Measurements from ENCODE around the gene EXOC5.
"Not testable (repeated sequence)": the region's sequence is repeated elsewhere in the genome, so short reads cannot be mapped to it uniquely, and the experiment has no call there.

EXOC5 gene

DNA sequence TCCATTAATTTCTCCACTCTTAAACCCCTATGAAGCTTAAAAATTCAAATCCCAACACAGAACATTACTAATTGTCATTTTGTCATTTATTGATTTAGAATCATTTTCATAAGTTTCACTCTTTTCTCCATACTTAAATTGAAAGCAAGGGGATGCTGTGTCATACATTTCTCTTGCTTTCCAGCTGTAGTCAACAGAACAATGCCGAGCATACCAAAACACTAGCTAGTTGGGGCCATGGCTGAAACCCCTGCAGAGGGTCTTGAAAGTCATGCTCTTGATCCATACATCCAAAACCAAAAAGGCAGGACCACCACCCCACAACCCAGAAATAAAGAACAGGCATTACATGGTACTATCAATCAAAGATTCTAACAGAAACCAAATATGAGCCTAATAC lies 9.0 kb downstream of the EXOC5 start:
- Histone ChIP-seq H3K27ac (ENCODE audit: low read depth, low read length) (no peak overlapping the region), H3K36me3 (ENCODE audit: control insufficient read depth in 5 of 5, insufficient read depth in 5 of 5, low read length in 5 of 5) (peaks cover 0 to 3% (median 0%) of the 10 kb centered on the region in 5 donors), H3K27me3 (ENCODE audit: control insufficient read depth in 5 of 5, insufficient read depth in 4 of 5, low read length in 5 of 5) (no peaks in the 10 kb centered on the region), H3K4me3 (ENCODE audit: low read depth in 1 of 5, low read length in 5 of 5) (no peak overlapping the region), H3K9me3 (ENCODE audit: control insufficient read depth in 5 of 5, low read length in 5 of 5) (no peaks in the 10 kb centered on the region), H3K9ac (ENCODE audit: low read length in 5 of 5) (no peak overlapping the region), H3K4me1 (ENCODE audit: control insufficient read depth in 5 of 5, insufficient read depth in 5 of 5, low read length in 5 of 5) (peaks cover 0 to 5% (median 0%) of the 10 kb centered on the region in 5 donors)

DNA sequence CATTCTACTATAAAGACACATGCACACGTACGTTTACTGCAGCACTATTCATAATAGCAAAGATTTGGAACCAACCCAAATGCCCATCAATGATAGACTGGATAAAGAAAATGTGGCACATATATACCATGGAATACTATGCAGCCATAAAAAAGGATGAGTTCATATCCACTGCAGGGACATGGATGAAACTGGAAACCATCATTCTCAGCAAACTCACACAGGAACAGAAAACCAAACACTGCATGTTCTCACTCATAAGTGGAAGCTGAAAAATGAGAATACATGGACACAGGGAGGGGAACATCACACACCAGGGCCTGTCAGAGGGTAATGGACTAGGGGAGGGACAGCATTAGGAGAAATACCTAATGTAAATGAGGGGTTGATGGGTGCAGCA lies 10.5 kb downstream of the EXOC5 start:
- not testable (repeated sequence) for H3K4me1 ChIP-seq (ENCODE audit: control insufficient read depth in 5 of 5, insufficient read depth in 5 of 5, low read length in 5 of 5); H3K27ac ChIP-seq (ENCODE audit: low read depth, low read length); H3K9ac ChIP-seq (ENCODE audit: low read length in 5 of 5); H3K36me3 ChIP-seq (ENCODE audit: control insufficient read depth in 5 of 5, insufficient read depth in 5 of 5, low read length in 5 of 5); H3K4me3 ChIP-seq (ENCODE audit: low read depth in 1 of 5, low read length in 5 of 5); H3K9me3 ChIP-seq (ENCODE audit: control insufficient read depth in 5 of 5, low read length in 5 of 5); H3K27me3 ChIP-seq (ENCODE audit: control insufficient read depth in 5 of 5, insufficient read depth in 4 of 5, low read length in 5 of 5)

DNA sequence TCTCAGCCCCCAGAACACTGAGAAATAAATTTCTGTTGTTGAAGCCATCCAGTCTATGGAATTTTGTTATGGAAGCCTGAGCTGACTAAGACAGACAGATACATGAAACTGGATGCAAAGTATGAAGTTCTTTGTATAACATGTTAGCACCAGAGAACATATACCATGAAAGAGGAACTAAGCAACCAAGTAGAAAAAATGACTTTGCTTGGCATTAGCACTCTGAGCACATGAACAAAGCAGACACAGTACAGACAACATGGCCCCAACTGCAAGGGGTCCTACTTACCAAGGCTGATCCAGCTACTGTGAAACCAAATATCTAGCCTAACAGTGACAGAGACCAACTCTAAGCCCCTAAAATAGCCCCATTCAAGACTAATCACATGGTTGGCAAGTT lies 13.8 kb downstream of the EXOC5 start:
- peaks cover 0 to 3% (median 0%) of the 10 kb centered on the region in 5 donors for H3K36me3 ChIP-seq (ENCODE audit: control insufficient read depth in 5 of 5, insufficient read depth in 5 of 5, low read length in 5 of 5)
- H3K9ac ChIP-seq (ENCODE audit: low read length in 5 of 5): no peak overlapping the region
- no peak overlapping the region for H3K27ac ChIP-seq (ENCODE audit: low read depth, low read length)
- H3K4me1 ChIP-seq (ENCODE audit: control insufficient read depth in 5 of 5, insufficient read depth in 5 of 5, low read length in 5 of 5): peaks cover 0 to 4% (median 0%) of the 10 kb centered on the region in 5 donors
- H3K27me3 ChIP-seq (ENCODE audit: control insufficient read depth in 5 of 5, insufficient read depth in 4 of 5, low read length in 5 of 5): no peaks in the 10 kb centered on the region
- H3K4me3 ChIP-seq (ENCODE audit: low read depth in 1 of 5, low read length in 5 of 5): no peak overlapping the region
- no peaks in the 10 kb centered on the region for H3K9me3 ChIP-seq (ENCODE audit: control insufficient read depth in 5 of 5, low read length in 5 of 5)

DNA sequence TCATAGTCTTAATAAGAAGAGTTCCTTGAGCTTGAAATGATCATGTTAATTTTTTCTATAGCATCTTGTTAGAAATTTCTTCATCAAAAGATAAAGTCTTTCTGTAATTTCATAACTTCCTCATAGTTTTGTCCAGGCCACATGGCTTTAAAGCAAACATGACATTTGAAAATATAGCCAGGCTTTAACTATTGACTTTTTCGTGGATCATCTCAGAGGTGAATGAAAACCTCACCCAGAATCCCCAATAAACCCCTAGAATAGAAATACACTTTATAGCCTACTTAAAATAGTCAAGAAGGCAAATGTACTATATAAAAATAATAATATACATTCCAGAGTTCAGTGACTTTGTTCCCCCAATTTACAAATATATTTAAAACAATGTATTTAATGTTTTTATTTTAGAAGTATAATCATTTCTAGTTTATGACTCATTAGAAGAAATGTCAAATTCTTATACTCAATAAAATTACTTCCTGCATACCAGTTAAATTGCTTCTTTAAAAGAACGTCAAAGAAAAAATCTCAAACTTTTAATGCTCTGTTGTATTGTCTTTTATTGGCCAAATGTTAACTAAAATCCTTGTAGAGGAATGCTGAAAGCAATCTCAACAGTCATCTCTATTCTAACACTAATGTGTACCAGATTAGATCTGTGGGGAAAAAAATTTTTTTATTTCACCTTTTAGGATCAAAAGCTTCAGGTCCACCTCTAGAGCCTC lies 21.6 kb downstream of the EXOC5 start:
- Histone ChIP-seq H3K4me1 (ENCODE audit: control insufficient read depth in 5 of 5, insufficient read depth in 5 of 5, low read length in 5 of 5) (peaks cover 0 to 8% (median 4%) of the 10 kb centered on the region in 5 donors), H3K27ac (ENCODE audit: low read depth, low read length) (no peak overlapping the region), H3K4me3 (ENCODE audit: low read depth in 1 of 5, low read length in 5 of 5) (no peak overlapping the region), H3K27me3 (ENCODE audit: control insufficient read depth in 5 of 5, insufficient read depth in 4 of 5, low read length in 5 of 5) (no peaks in the 10 kb centered on the region), H3K9me3 (ENCODE audit: control insufficient read depth in 5 of 5, low read length in 5 of 5) (no peaks in the 10 kb centered on the region), H3K36me3 (ENCODE audit: control insufficient read depth in 5 of 5, insufficient read depth in 5 of 5, low read length in 5 of 5) (peaks cover 0 to 10% (median 6%) of the 10 kb centered on the region in 5 donors), H3K9ac (ENCODE audit: low read length in 5 of 5) (no peak overlapping the region)

DNA sequence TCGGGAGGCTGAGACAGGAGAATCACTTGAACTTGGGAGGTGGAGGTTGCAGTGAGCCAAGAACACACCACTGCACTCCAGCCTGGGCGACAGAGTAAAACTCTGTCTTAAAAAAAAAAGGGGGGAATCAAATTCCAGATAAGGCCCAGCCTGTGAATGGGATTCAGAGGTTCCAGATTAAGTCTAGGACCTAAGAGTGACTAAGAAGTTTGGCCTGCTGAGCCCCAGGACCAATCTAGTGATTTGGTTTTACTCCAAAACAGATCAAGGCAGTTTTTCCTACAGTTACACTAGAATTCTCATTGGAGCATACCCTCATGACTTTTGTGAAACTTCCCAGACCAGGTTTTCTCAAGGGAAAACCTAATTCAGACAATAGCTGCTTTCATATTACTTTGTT lies 22.8 kb downstream of the EXOC5 start:
- Histone ChIP-seq H3K9me3 (ENCODE audit: control insufficient read depth in 5 of 5, low read length in 5 of 5) (no peaks in the 10 kb centered on the region), H3K9ac (ENCODE audit: low read length in 5 of 5) (no peak overlapping the region), H3K27me3 (ENCODE audit: control insufficient read depth in 5 of 5, insufficient read depth in 4 of 5, low read length in 5 of 5) (no peaks in the 10 kb centered on the region), H3K36me3 (ENCODE audit: control insufficient read depth in 5 of 5, insufficient read depth in 5 of 5, low read length in 5 of 5) (peaks cover 0 to 13% (median 9%) of the 10 kb centered on the region in 5 donors), H3K27ac (ENCODE audit: low read depth, low read length) (no peak overlapping the region), H3K4me3 (ENCODE audit: low read depth in 1 of 5, low read length in 5 of 5) (no peak overlapping the region), H3K4me1 (ENCODE audit: control insufficient read depth in 5 of 5, insufficient read depth in 5 of 5, low read length in 5 of 5) (peaks cover 0 to 6% (median 1%) of the 10 kb centered on the region in 5 donors)

DNA sequence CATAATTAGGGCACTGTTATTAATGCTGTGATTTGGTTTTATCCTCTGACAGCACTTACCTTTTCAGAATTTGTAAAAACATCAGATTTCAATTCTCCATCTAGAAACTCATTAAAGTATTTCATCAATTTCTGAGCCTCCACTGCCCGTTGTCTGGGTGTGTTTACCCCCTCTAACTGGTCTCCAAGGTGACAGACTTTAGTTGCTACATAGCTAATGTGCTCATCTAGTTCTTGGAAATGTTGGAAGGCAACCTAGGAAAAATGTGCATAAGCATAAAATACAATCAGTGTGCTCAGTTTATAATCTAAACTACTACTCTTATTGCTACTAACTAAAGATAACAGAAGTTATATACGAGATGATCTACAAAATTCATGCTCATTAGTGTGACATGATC lies 24.6 kb downstream of the EXOC5 start:
- H3K36me3 ChIP-seq (ENCODE audit: control insufficient read depth in 5 of 5, insufficient read depth in 5 of 5, low read length in 5 of 5): peaks cover 0 to 13% (median 11%) of the 10 kb centered on the region in 5 donors
- H3K27ac ChIP-seq (ENCODE audit: low read depth, low read length): no peak overlapping the region
- H3K4me1 ChIP-seq (ENCODE audit: control insufficient read depth in 5 of 5, insufficient read depth in 5 of 5, low read length in 5 of 5): peaks cover 0 to 6% (median 0%) of the 10 kb centered on the region in 5 donors
- H3K27me3 ChIP-seq (ENCODE audit: control insufficient read depth in 5 of 5, insufficient read depth in 4 of 5, low read length in 5 of 5): no peaks in the 10 kb centered on the region
- no peak overlapping the region for H3K9ac ChIP-seq (ENCODE audit: low read length in 5 of 5)
- H3K9me3 ChIP-seq (ENCODE audit: control insufficient read depth in 5 of 5, low read length in 5 of 5): no peaks in the 10 kb centered on the region
- no peak overlapping the region for H3K4me3 ChIP-seq (ENCODE audit: low read depth in 1 of 5, low read length in 5 of 5)

DNA sequence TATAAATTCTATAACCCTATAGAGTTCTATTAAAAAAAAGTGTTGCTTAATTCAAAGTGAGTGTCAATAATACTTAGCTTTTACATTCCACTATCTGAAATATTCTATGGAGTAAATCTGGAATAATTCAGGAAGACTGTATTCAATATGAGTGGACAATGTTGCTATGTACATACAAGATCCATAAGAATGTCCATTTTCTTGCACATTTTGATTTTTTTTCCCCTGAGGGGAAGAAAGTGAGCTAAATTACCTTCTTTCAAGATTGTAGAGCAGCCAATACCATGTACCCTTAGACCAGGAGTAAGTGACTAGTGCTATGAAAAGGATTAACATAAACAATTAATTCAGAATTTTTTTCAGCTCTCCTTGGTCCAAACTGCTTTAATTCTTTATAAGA lies 25.4 kb downstream of the EXOC5 start:
- Histone ChIP-seq H3K4me3 (ENCODE audit: low read depth in 1 of 5, low read length in 5 of 5) (no peak overlapping the region), H3K9ac (ENCODE audit: low read length in 5 of 5) (no peak overlapping the region), H3K36me3 (ENCODE audit: control insufficient read depth in 5 of 5, insufficient read depth in 5 of 5, low read length in 5 of 5) (peaks cover 4 to 16% (median 13%) of the 10 kb centered on the region in 5 donors), H3K27ac (ENCODE audit: low read depth, low read length) (no peak overlapping the region), H3K4me1 (ENCODE audit: control insufficient read depth in 5 of 5, insufficient read depth in 5 of 5, low read length in 5 of 5) (peaks cover 0 to 6% (median 0%) of the 10 kb centered on the region in 5 donors), H3K9me3 (ENCODE audit: control insufficient read depth in 5 of 5, low read length in 5 of 5) (no peaks in the 10 kb centered on the region), H3K27me3 (ENCODE audit: control insufficient read depth in 5 of 5, insufficient read depth in 4 of 5, low read length in 5 of 5) (no peaks in the 10 kb centered on the region)

DNA sequence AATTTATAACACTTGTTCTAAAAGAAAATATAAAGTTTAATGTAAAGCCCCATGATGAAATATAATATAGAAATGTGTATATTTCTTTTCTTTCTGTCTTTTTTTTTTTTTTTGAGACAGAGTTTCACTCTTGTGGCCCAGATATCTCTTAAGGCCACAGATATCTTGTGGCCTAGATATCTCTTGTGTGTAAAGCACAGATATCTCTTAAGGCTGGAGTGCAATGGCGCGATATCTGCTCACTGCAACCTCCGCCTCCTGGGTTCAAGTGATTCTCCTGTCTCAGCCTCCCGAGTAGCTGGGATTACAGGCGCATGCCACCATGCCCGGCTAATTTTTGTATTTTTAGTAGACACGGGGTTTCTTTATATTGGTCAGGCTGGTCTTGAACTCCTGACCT lies 28.6 kb downstream of the EXOC5 start:
- H3K4me3 ChIP-seq (ENCODE audit: low read depth in 1 of 5, low read length in 5 of 5); H3K9ac ChIP-seq (ENCODE audit: low read length in 5 of 5); H3K27me3 ChIP-seq (ENCODE audit: control insufficient read depth in 5 of 5, insufficient read depth in 4 of 5, low read length in 5 of 5); H3K9me3 ChIP-seq (ENCODE audit: control insufficient read depth in 5 of 5, low read length in 5 of 5); H3K4me1 ChIP-seq (ENCODE audit: control insufficient read depth in 5 of 5, insufficient read depth in 5 of 5, low read length in 5 of 5); H3K27ac ChIP-seq (ENCODE audit: low read depth, low read length): not testable (repeated sequence)
- peaks cover 4 to 21% (median 11%) of the 10 kb centered on the region in 5 donors for H3K36me3 ChIP-seq (ENCODE audit: control insufficient read depth in 5 of 5, insufficient read depth in 5 of 5, low read length in 5 of 5)

DNA sequence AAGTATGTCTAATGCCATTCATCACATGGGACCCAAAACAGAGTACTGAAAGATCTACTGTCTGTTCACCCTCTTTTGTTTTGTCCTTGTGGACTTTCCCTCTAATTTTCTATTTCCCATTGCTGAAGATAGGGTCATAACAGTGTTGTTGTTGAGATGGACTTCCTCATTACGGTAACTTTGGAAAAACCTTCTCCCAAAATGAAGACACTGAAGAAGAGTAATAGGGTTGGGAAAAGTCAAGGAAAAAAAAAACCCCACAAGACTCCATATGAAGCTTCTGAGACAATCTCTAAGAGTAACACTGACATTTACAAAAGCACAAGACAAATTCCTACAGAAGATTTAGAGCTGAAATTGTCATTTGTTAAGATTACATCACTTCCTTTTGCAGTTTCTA lies 36.7 kb downstream of the EXOC5 start:
- no peaks in the 10 kb centered on the region for H3K27me3 ChIP-seq (ENCODE audit: control insufficient read depth in 5 of 5, insufficient read depth in 4 of 5, low read length in 5 of 5)
- H3K9me3 ChIP-seq (ENCODE audit: control insufficient read depth in 5 of 5, low read length in 5 of 5): no peaks in the 10 kb centered on the region
- no peak overlapping the region for H3K4me3 ChIP-seq (ENCODE audit: low read depth in 1 of 5, low read length in 5 of 5)
- H3K27ac ChIP-seq (ENCODE audit: low read depth, low read length): no peak overlapping the region
- H3K9ac ChIP-seq (ENCODE audit: low read length in 5 of 5): no peak overlapping the region
- H3K36me3 ChIP-seq (ENCODE audit: control insufficient read depth in 5 of 5, insufficient read depth in 5 of 5, low read length in 5 of 5): peaks cover 18 to 53% (median 45%) of the 10 kb centered on the region in 5 donors
- no peaks in the 10 kb centered on the region for H3K4me1 ChIP-seq (ENCODE audit: control insufficient read depth in 5 of 5, insufficient read depth in 5 of 5, low read length in 5 of 5)

DNA sequence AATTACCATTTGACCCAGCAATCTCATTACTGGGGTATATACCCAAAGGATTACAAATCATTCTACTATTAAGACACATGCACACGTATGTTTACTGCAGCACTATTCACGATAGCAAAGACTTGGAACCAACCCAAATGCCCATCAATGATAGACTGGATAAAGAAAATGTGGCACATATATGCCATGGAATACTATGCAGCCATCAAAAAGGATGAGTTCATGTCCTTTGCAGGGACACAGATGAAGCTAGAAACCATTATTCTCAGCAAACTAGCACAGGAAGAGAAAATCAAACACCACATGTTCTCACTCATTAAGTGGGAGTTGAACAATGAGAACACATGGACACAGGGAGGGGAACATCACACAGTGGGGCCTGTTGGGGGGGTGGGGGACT lies 40.4 kb downstream of the EXOC5 start:
- H3K27me3 ChIP-seq (ENCODE audit: control insufficient read depth in 5 of 5, insufficient read depth in 4 of 5, low read length in 5 of 5); H3K9me3 ChIP-seq (ENCODE audit: control insufficient read depth in 5 of 5, low read length in 5 of 5); H3K4me1 ChIP-seq (ENCODE audit: control insufficient read depth in 5 of 5, insufficient read depth in 5 of 5, low read length in 5 of 5); H3K4me3 ChIP-seq (ENCODE audit: low read depth in 1 of 5, low read length in 5 of 5); H3K9ac ChIP-seq (ENCODE audit: low read length in 5 of 5); H3K27ac ChIP-seq (ENCODE audit: low read depth, low read length): not testable (repeated sequence)
- peaks cover 23 to 51% (median 45%) of the 10 kb centered on the region in 5 donors for H3K36me3 ChIP-seq (ENCODE audit: control insufficient read depth in 5 of 5, insufficient read depth in 5 of 5, low read length in 5 of 5)

Measured in subcutaneous abdominal adipose tissue (tissue), 5 donors.